Measurements from ENCODE around the gene TEKTIP1.
"Not testable (repeated sequence)": the region's sequence is repeated elsewhere in the genome, so short reads cannot be mapped to it uniquely, and the experiment has no call there.

TEKTIP1 gene

DNA sequence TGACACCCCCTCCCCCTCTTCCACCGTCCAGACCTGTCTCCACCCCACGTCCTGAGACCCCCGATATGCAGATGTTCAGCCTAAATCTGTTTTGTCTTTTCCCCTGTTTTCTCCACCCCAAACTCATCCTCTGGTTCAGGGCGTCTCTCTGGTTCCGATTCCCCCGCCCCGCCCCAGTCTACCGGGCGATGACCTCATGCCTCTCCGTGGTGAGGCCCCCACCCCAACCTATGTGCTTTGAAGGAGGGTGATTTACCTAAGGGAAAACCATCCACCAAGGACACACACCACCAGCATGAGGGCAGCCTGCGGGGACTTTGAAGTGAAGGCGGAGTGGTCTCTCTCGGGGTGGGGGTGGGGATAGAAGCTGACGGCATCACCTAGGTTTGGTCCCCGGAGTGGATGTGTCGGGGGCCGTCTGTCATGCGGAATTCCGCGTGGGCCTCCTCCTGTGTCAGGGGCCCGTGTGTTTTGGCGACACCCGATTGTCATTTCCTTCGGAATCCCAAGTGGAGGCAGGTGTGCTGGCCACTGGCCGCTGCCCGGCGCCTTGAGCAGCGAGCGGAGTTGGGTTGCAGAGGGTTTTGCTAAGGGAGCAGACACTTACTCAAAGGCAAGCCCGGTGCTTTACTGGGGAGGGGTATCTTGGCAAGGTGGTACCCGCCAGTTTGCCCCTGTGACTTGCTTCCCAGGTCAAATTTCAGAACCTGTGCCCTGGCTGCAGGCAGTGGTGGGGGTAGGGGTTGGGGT lies 31.4 kb upstream of the TEKTIP1 start:
- peak; percentile 29 for DNase-seq (ENCODE audit: low read depth)

GRCh38 chr19:3508121-3508661 lies 30.8 kb upstream of the TEKTIP1 start:
- DNase-seq (ENCODE audit: low read depth): not testable (repeated sequence)

GRCh38 chr19:3508771-3509535 lies 30.0 kb upstream of the TEKTIP1 start:
- DNase-seq (ENCODE audit: low read depth): no peak

- DNase-seq (ENCODE audit: low read depth): no peak
Observed at GRCh38 chr19:3509566-3509989, 29.4 kb upstream of the TEKTIP1 start.

- DNase-seq (ENCODE audit: low read depth): no peak
Observed at GRCh38 chr19:3510727-3511126, 28.2 kb upstream of the TEKTIP1 start.

DNA sequence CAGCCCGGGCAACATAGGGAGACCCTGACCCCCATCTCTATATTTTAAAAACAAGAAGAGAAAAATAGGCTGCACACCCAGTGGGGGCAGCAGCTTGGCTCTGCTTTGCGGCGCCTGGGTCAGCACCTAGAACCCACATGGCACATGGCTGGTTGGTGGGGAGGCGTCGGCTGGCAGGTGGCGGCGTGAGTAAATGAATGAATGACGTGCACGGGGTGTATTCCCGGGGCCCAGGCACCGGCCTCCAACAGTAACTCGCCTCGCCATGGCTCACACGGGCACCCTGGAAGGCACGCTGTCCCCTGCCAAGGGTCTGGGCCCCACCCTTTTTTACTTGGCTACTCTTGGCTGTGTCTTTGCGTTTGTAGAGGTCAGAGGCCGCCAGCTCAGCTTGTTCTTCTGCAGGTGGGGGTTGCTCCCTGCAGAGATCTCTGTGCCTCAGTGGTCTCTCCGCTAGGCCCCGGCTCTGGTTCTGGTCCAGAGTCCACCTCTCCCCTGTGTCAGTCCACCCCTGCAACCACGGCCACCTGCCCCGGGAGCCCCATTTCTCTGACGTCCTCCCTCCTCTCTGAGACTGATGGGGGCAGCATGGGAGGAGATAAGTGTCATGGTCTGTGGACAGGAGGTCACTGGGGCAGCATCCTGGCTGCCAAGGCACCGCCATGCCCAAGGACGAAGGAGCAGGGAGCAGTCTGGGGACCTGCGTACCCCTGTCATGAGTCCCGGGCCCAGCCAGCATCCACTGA lies 27.3 kb upstream of the TEKTIP1 start:
- DNase-seq (ENCODE audit: low read depth): no peak

- no peak for DNase-seq (ENCODE audit: low read depth)
Observed at GRCh38 chr19:3512562-3513228, 26.3 kb upstream of the TEKTIP1 start.

DNA sequence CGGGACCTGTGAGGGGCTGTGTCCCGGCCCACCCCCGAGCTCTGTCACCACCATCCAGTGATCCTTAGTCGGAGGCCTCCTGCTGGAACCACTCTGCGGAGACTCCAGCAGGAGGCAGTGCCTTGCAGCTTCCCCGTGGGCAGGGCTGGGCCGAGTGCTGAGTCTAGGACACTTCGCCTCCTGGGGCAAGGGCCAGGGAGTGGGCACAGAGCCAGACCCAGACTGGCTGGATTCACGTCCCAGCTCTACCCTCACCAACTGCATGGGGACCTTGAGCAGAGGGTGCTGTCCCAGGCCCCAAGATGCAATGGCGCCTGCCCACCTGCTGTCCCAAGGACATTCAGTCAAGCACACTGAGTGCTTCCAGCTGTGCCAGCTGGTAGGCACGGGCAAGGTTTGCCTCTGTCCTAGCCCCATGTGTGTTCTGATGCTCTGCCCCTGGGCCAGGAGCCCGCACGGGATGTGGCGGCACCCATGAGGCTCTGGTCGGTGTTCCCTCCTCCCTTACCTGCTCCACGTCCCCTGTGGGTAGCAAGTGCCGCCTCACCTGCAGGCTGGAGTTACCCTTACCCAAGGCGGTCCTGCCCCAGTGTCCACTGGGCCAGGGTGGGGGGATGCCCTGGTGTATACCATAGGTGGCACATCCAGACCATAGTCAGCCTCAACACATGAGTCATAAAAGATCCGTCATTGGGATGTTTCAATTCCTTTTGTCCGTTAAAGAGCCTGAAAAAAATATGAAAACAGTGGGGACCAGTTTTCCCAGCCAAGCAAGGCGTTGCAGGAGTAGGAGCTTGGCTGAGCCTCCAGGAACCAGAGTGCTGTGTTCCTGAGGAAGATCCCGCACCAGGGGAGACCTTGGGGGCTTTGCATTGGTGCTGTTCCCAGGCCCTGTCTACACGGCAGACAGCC lies 25.5 kb upstream of the TEKTIP1 start:
- DNase-seq (ENCODE audit: low read depth): no peak

- no peak for DNase-seq (ENCODE audit: low read depth)
Observed at GRCh38 chr19:3514930-3515329, 24.0 kb upstream of the TEKTIP1 start.

- no peak for DNase-seq (ENCODE audit: low read depth)
Observed at GRCh38 chr19:3515891-3516422, 23.0 kb upstream of the TEKTIP1 start.

GRCh38 chr19:3516675-3517207 lies 22.2 kb upstream of the TEKTIP1 start:
- no peak for DNase-seq (ENCODE audit: low read depth)

- no peak for DNase-seq (ENCODE audit: low read depth)
Observed at GRCh38 chr19:3517638-3518037, 21.3 kb upstream of the TEKTIP1 start.

GRCh38 chr19:3518255-3518654 lies 20.7 kb upstream of the TEKTIP1 start:
- DNase-seq (ENCODE audit: low read depth): no peak

GRCh38 chr19:3518659-3519058 lies 20.3 kb upstream of the TEKTIP1 start:
- no peak for DNase-seq (ENCODE audit: low read depth)

DNA sequence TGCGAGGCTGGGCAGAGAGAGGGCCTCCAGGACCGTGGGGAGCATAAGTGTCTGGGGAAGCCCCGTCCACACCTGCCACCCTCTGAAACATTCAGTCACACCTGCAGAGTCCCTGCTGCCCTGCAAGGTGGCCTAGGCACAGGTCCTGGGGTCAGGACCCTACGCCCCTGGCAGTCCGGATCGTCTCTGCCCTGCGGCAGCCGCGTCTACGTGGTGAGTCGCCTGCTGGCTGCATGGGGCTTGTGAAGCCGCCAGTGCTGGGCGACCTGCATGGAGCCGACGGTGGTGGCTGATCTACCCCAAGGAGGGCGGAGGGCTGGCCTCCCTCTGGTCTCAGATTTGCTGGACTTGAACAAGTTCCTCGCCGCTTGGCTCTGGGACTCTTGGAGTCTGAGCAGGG lies 19.8 kb upstream of the TEKTIP1 start:
- DNase-seq (ENCODE audit: low read depth): no peak

- DNase-seq (ENCODE audit: low read depth): no peak
Observed at GRCh38 chr19:3520166-3521103, 18.5 kb upstream of the TEKTIP1 start.

DNA sequence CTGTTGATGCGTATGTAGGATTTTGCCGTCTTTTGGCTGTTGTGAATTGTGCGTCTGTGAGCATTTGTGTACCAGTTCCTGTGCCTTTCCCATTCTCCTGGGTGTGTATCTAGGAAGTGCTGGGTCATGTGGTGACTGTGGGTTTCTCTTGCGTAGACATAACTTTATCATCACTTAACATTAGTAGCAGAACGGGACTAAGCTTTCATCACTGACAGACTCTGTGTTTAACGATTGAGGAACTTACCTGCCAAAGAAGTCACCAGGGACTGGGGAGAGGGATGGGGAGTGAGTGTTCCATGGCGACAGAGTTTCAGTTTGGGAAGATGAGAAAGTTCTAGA lies 17.9 kb upstream of the TEKTIP1 start:
- DNase-seq (ENCODE audit: low read depth): no peak

- DNase-seq (ENCODE audit: low read depth): no peak
Observed at GRCh38 chr19:3522421-3523360, 16.3 kb upstream of the TEKTIP1 start.

Data from stimulated activated CD4-positive, alpha-beta T cell treated with anti-CD3 and anti-CD28 coated beads, Interleukin-2, amount 100 ng/mL, for 4 hours (primary cell).